B cell (primary cell): ENCODE results near the gene RPL23. TPM values are rescaled to one million over a fixed set of nuclear protein-coding genes. Genes with fewer than 3 reads are reported as not detected.

Source experiments
- ATAC-seq: fragments of 200-7000 bp; cut with Tn5 transposase; one replicate; pipeline ENCODE4 v1.10.0; 2021; ENCODE audit warnings: low read depth, mild to moderate bottlenecking, moderate number of reproducible peaks, moderate library complexity
- CTCF ChIA-PET: fragments of 350-600 bp; sonication (Branson Sonifier 250); formaldehyde crosslinking; loops from one replicate; lab custom pipeline; 2021; ENCODE audit warnings: antibody characterized with exemption, inconsistent platforms; lab: Charles Lee
- POLR2A ChIA-PET: fragments of 350-600 bp; sonication (Branson Sonifier 250); formaldehyde crosslinking; loops from one replicate; lab custom pipeline; 2021; ENCODE audit warnings: antibody characterized with exemption; lab: Charles Lee
- DNase-seq: peaks from one replicate; pipeline ENCODE4 v3.0.0; 2013
- H2AFZ ChIP-seq: 2 replicates; pipeline ENCODE4 v1.6.1; 2012; ENCODE audit warnings: mild to moderate bottlenecking, low read depth, low read length; ENCODE audit not compliant: insufficient read depth, poor library complexity, severe bottlenecking
- H3K27ac ChIP-seq, 2 donors: 1 replicate in 1 of 2; 2 replicates in 1 of 2; pipeline ENCODE4 v1.5.1; 2012 to 2013; ENCODE audit warnings: low read length in 2 of 2, mild to moderate bottlenecking in 2 of 2, moderate library complexity in 1 of 2
- H3K27me3 ChIP-seq, 4 experiments: fragments of 200-600 bp in 1 of 4; sonication (generic) in 1 of 4; replicated peaks in 1 of 4; 1 replicate in 2 of 4; 2 replicates in 2 of 4; pipeline versions ENCODE4 v1.6.1 to v1.7.0; 2013 to 2016; ENCODE audit warnings: low read length in 3 of 4, mild to moderate bottlenecking in 2 of 4, mixed read lengths in 1 of 4, moderate library complexity in 1 of 4; ENCODE audit not compliant: insufficient read depth in 4 of 4, control insufficient read depth in 3 of 4; ENCODE audit errors: control extremely low read depth in 1 of 4
- H3K36me3 ChIP-seq, 2 experiments: replicated peaks in 1 of 2; 1 replicate in 1 of 2; 2 replicates in 1 of 2; pipeline versions ENCODE4 v1.6.1 to v1.7.1; 2013; ENCODE audit warnings: low read length in 1 of 2; ENCODE audit not compliant: insufficient read depth in 2 of 2, control insufficient read depth in 1 of 2; ENCODE audit errors: control extremely low read depth in 1 of 2, extremely low read depth in 1 of 2
- H3K4me1 ChIP-seq, 2 donors: fragments of 200-600 bp in 1 of 2; sonication (generic) in 1 of 2; 1 replicate in 1 of 2; 2 replicates in 1 of 2; pipeline versions ENCODE4 v1.5.1 to v1.6.1; 2013 to 2017; ENCODE audit warnings: low read length in 2 of 2; ENCODE audit not compliant: control insufficient read depth in 2 of 2, insufficient read depth in 2 of 2
- H3K4me2 ChIP-seq: replicated peaks from 2 replicates; pipeline ENCODE3; 2012; ENCODE audit warnings: mild to moderate bottlenecking, low read depth, low read length; ENCODE audit not compliant: poor library complexity, severe bottlenecking
- H3K4me3 ChIP-seq, 5 experiments: fragments of 200-600 bp in 1 of 5; sonication (generic) in 1 of 5; 1 replicate in 3 of 5; 2 replicates in 2 of 5; pipeline versions ENCODE4 v1.5.1 to v1.7.0; 2011 to 2016; ENCODE audit warnings: low read length in 4 of 5, mild to moderate bottlenecking in 4 of 5, low read depth in 2 of 5, control low read depth in 1 of 5, moderate library complexity in 1 of 5; ENCODE audit not compliant: insufficient read depth in 1 of 5; ENCODE audit errors: control extremely low read depth in 1 of 5, extremely low read depth in 1 of 5
- H3K79me2 ChIP-seq: fragments of 200-600 bp; sonication (generic); one replicate; pipeline ENCODE4 v1.6.0; 2016; ENCODE audit warnings: low read length; ENCODE audit not compliant: control insufficient read depth, insufficient read depth
- H3K9ac ChIP-seq: fragments of 200-600 bp; sonication (generic); 2 replicates; pipeline ENCODE4 v1.6.1; 2017; ENCODE audit warnings: mild to moderate bottlenecking, low read length, moderate library complexity
- H3K9me3 ChIP-seq, 3 donors: one replicate each; pipeline versions ENCODE4 v1.6.1 to v1.7.1; 2013; ENCODE audit warnings: low read length in 2 of 3; ENCODE audit not compliant: control insufficient read depth in 2 of 3, insufficient read depth in 1 of 3; ENCODE audit errors: control extremely low read depth in 1 of 3
- H4K20me1 ChIP-seq: 2 replicates; pipeline ENCODE4 v1.6.0; 2012; ENCODE audit warnings: mild to moderate bottlenecking, low read length; ENCODE audit not compliant: insufficient read depth, control insufficient read depth, poor library complexity, severe bottlenecking
- H3K27ac Mint-ChIP-seq: one replicate; pipeline ENCODE4 v1.8.0; 2021; ENCODE audit warnings: mixed read lengths
- H3K27me3 Mint-ChIP-seq: one replicate; pipeline ENCODE4 v1.8.0; 2021; ENCODE audit warnings: mixed read lengths
- H3K4me1 Mint-ChIP-seq: one replicate; pipeline ENCODE4 v1.8.0; 2021; ENCODE audit warnings: mixed read lengths
- H3K4me3 Mint-ChIP-seq: one replicate; pipeline ENCODE4 v1.8.0; 2021; ENCODE audit warnings: mixed read lengths
- H3K9me3 Mint-ChIP-seq: one replicate; pipeline ENCODE4 v1.8.0; 2022; ENCODE audit warnings: mixed read lengths; ENCODE audit not compliant: insufficient read depth
- EZH2 ChIP-seq: IDR thresholded peaks from 2 replicates; pipeline ENCODE4 v1.6.1; 2012; ENCODE audit warnings: borderline replicate concordance, low read depth, mild to moderate bottlenecking, moderate library complexity, low read length; ENCODE audit not compliant: insufficient read depth, poor library complexity, severe bottlenecking
- WGBS: methylation state at CpG from one replicate; pipeline ENCODE4 v1.1.5; 2013; ENCODE audit warnings: missing lambda C conversion rate; ENCODE audit not compliant: insufficient coverage; 5-methylcytosine and 5-hydroxymethylcytosine counted together
- intact Hi-C: fragments of 100-400 bp; cut with micrococcal nuclease; formaldehyde crosslinking; loops from one replicate; pipeline ENCODE4 v1.10.0; 2022
- polyA plus RNA-seq: library from polyadenylated mRNA; depleted of rRNA; stranded (reverse); fragments of >200 nt; gene quantifications from 2 replicates; pipeline ENCODE4 v1.2.3, GENCODE V29; 2012
- total RNA-seq, 2 donors: library from RNA; stranded (reverse); fragments of 120-200 nt in 1 of 2; gene quantifications; 1 replicate in 1 of 2; 2 replicates in 1 of 2; pipeline versions ENCODE4 v1.2.3 to v1.2.4, GENCODE V29; 2013 to 2022
- TF ChIP-seq, protein P1 (sequence below): fragments of 200-600 bp; IDR thresholded peaks from one replicate; pipeline ENCODE4 v1.8.0; 2022; ENCODE audit warnings: antibody characterized with exemption, mild to moderate bottlenecking

The RPL23 gene
- total and polyA plus RNA-seq, 2 donors (not counting 1 experiment from before 2014, with no cell fraction given) = 1,753 to 2,282 TPM

DNA sequence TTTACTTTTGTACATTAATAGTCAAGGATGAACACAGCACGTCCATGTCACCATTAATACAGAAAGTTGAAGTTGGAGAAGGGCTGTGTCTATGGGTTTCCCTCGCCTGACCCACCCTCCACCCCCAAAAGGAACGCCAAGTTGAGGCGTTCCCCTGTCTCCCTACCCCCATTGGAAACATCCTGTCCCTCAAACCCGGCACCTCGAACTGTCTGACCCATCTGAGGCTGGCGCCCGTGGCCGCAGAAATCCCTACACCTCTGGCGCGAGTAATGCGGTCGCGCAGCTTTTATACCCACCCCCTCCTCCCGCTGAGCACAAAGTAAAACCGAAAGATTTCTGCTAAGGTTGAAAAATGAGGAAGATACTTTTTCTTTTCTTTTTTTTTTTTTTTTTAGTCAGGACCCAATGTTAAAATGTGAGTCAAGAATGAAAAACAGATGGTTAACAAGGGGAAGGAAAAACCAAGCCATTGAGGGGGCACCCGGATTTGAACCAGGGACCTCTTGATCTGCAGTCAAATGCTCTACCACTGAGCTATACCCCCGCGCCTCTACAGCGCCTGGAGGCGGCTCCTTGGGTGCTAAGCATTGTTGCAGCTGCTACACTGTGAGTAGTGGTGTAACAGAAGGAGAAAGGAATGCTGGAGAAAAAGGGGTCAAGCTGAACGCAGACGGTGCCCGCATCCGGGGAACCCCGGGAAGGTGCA is 15.4 kb upstream of the RPL23 start:
- Histone ChIP-seq H3K4me1 (peaks cover 40 to 55% of the 10 kb centered on the region in 2 donors), H3K4me3 (peak overlapping the region; percentile 43 to 100 (median 100)), H2AFZ (peak overlapping the region; percentile 76), H3K79me2 (peaks cover 40% of the 10 kb centered on the region), H3K9me3 (no peaks in the 10 kb centered on the region), H4K20me1 (peaks cover 37% of the 10 kb centered on the region), H3K9ac (peak overlapping the region; percentile 99), H3K4me2 (peak overlapping the region; percentile 97), H3K27me3 (no peaks in the 10 kb centered on the region), H3K27ac (peak overlapping the region; percentile 78 to 87), H3K36me3 (peaks cover 0 to 5% of the 10 kb centered on the region in 2 experiments)
- WGBS = 0% methylated on average over 14 of the region's 26 CpGs
- intact Hi-C loops = loop anchor here (1.0 kb wide), 6 partner anchors 16 to 284 kb away; partner anchors contain the start of genes CWC25, PIP4K2B and RPL23
- ChIA-PET POLR2A (interaction anchor here (0.5 to 4.8 kb wide), 21 partner anchors 13 to 1704 kb away, joined by 3 to 91 read pairs (median 5); partner anchors contain the start of genes CWC25, LASP1NB, PSMB3 and RPL19), CTCF (interaction anchor here (0.7 to 5.5 kb wide), 15 partner anchors 10 to 284 kb away, joined by 3 to 50 read pairs (median 4); partner anchors contain the start of genes CWC25, PSMB3 and RPL23)
- Mint-ChIP-seq H3K27me3 (no peaks in the 10 kb centered on the region), H3K4me3 (peak overlapping the region; percentile 99), H3K4me1 (peaks cover 57% of the 10 kb centered on the region), H3K27ac (peak overlapping the region; percentile 99), H3K9me3 (no peaks in the 10 kb centered on the region)
- ATAC-seq (peak; percentile 50), DNase-seq (peak; percentile 93)
- TF ChIP-seq, protein P1, sequence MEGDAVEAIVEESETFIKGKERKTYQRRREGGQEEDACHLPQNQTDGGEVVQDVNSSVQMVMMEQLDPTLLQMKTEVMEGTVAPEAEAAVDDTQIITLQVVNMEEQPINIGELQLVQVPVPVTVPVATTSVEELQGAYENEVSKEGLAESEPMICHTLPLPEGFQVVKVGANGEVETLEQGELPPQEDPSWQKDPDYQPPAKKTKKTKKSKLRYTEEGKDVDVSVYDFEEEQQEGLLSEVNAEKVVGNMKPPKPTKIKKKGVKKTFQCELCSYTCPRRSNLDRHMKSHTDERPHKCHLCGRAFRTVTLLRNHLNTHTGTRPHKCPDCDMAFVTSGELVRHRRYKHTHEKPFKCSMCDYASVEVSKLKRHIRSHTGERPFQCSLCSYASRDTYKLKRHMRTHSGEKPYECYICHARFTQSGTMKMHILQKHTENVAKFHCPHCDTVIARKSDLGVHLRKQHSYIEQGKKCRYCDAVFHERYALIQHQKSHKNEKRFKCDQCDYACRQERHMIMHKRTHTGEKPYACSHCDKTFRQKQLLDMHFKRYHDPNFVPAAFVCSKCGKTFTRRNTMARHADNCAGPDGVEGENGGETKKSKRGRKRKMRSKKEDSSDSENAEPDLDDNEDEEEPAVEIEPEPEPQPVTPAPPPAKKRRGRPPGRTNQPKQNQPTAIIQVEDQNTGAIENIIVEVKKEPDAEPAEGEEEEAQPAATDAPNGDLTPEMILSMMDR = no peak
- TF ChIP-seq EZH2 = no peak
